ENCODE measurements around the gene TUBA4A.

The TUBA4A gene

GRCh38 chr2:219297766-219298456, 44.2 kb upstream of the TUBA4A start:
- Histone ChIP-seq H3K36me3 (peaks cover 16% of the 10 kb centered on the region), H3K9me3 (no peaks in the 10 kb centered on the region), H3K27me3 (no peaks in the 10 kb centered on the region), H3K4me1 (no peaks in the 10 kb centered on the region), H3K4me3 (ENCODE audit: low read depth, low read length) (no peak overlapping the region)
- no peak for DNase-seq
- TF ChIP-seq, protein P1, sequence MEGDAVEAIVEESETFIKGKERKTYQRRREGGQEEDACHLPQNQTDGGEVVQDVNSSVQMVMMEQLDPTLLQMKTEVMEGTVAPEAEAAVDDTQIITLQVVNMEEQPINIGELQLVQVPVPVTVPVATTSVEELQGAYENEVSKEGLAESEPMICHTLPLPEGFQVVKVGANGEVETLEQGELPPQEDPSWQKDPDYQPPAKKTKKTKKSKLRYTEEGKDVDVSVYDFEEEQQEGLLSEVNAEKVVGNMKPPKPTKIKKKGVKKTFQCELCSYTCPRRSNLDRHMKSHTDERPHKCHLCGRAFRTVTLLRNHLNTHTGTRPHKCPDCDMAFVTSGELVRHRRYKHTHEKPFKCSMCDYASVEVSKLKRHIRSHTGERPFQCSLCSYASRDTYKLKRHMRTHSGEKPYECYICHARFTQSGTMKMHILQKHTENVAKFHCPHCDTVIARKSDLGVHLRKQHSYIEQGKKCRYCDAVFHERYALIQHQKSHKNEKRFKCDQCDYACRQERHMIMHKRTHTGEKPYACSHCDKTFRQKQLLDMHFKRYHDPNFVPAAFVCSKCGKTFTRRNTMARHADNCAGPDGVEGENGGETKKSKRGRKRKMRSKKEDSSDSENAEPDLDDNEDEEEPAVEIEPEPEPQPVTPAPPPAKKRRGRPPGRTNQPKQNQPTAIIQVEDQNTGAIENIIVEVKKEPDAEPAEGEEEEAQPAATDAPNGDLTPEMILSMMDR (IDR thresholded peaks at IDR 0.05; ENCODE audit: low read depth, low read length) = peak; percentile 25

GRCh38 chr2:219296631-219297391, 43.1 kb upstream of the TUBA4A start:
- H3K9me3 ChIP-seq = no peaks in the 10 kb centered on the region
- no peaks in the 10 kb centered on the region for H3K4me1 ChIP-seq
- DNase-seq = no peak
- no peak overlapping the region for H3K4me3 ChIP-seq (ENCODE audit: low read depth, low read length)
- H3K36me3 ChIP-seq = peaks cover 14% of the 10 kb centered on the region
- TF ChIP-seq, protein P1 (IDR thresholded peaks at IDR 0.05; ENCODE audit: low read depth, low read length) = no peak
- no peaks in the 10 kb centered on the region for H3K27me3 ChIP-seq

DNA sequence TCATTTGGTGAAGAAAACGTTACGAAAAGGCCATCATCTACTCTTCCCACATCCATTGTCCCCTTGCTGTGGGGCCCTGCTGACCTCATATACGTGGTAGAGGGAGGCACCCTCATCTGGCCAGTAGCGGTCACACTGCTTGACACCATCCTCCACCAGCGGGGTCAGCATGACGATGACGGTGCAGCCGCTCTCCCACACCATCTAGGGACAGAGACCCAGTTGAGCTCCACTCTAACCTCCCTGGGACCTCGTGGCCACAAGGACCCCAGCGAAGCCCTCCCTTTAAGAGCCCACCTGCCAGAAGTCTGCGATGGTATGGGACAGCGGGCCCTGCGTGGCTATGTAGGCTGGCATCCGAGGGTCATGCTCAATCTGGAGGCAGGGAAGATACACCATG, 42.4 kb upstream of the TUBA4A start:
- no peaks in the 10 kb centered on the region for H3K27me3 ChIP-seq
- TF ChIP-seq, protein P1 (IDR thresholded peaks at IDR 0.05; ENCODE audit: low read depth, low read length) = no peak
- DNase-seq = no peak

DNA sequence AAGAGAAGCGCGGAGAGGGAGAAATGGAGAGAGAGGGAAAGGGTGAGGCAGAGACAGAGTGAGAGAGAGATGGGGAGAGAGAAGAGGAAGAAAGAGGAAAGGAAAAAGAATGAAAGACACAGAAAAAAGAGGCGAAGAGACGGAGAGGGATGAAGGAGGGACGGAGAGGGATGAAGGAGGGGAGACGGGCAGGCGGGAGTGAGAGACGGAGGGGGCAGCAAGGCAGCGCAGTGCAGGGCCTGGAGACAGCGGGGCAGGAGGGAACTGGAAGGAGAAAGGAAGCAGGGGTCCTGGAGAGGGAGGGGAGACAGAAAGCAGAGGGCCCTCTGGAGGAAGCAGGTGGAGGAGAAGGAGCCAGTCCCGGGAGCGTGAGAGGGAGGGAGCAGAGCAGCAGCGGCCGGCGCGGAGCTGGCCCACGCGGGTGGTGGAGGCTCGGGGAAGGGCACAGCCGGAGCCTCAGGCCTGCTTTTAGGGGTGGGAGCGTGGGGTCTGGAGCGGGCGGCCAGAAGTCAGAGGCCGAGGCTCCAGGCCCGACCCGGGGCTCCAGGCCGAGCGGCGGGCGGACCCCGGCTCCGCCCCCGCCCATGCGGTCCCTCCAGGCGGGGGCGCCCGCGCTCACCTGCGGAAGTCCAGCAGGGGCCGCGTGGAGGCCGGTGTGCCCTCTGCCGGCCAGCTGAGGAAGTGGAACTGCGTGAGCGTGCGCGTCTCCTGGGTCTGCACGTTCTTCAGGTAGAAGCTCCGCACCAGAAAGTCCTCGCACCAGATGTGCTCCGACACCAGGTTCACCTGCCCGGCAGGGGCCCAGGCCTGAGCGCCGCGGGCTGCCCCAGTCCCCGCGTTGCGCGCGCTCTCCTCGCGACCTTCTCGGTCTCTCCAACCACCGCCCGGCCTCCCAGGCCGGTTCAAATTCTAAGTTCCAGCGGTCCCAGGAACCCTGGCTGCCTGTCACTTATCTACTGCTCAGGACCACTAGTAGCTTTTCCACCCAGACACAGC, 40.9 kb upstream of the TUBA4A start:
- TF ChIP-seq, protein P1 (IDR thresholded peaks at IDR 0.05; ENCODE audit: low read depth, low read length) = peak; percentile 82
- Histone ChIP-seq H3K9me3 (no peaks in the 10 kb centered on the region), H3K4me1 (no peaks in the 10 kb centered on the region), H3K4me3 (ENCODE audit: low read depth, low read length) (peak overlapping the region; percentile 52), H3K36me3 (peaks cover 10% of the 10 kb centered on the region), H3K27me3 (no peaks in the 10 kb centered on the region)
- peak; percentile 91 for DNase-seq

More for the DNA sequence above, 42.4 kb upstream of the TUBA4A start:
- Histone ChIP-seq H3K4me1 (no peaks in the 10 kb centered on the region), H3K9me3 (no peaks in the 10 kb centered on the region), H3K36me3 (peaks cover 10% of the 10 kb centered on the region), H3K4me3 (ENCODE audit: low read depth, low read length) (no peak overlapping the region)

- no peaks in the 10 kb centered on the region for H3K4me1 ChIP-seq
- TF ChIP-seq, protein P1 (IDR thresholded peaks at IDR 0.05; ENCODE audit: low read depth, low read length) = no peak
- no peak for DNase-seq
- H3K36me3 ChIP-seq = peaks cover 14% of the 10 kb centered on the region
- H3K27me3 ChIP-seq = no peaks in the 10 kb centered on the region
- H3K9me3 ChIP-seq = no peaks in the 10 kb centered on the region
- H3K4me3 ChIP-seq (ENCODE audit: low read depth, low read length) = no peak overlapping the region
Observed at GRCh38 chr2:219293736-219294231, 40.1 kb upstream of the TUBA4A start.

Measured in BE2C (cell line).